CD14-positive monocyte (primary cell): ENCODE measurements around the gene TOPBP1. TPM values are rescaled to one million over a fixed set of nuclear protein-coding genes. Genes with fewer than 3 reads are reported as not detected.

Source experiments
- DNase-seq, 3 donors: peaks; one replicate each; pipeline ENCODE4 v3.0.0-alpha.2; 2011 to 2022
- H2AFZ ChIP-seq: 2 replicates; pipeline ENCODE4 v1.6.0; 2012; ENCODE audit warnings: mild to moderate bottlenecking, low read depth, low read length, inconsistent platforms; ENCODE audit not compliant: insufficient read depth, poor library complexity, severe bottlenecking
- H3K27ac ChIP-seq, 2 donors: 1 replicate in 1 of 2; 2 replicates in 1 of 2; pipeline ENCODE4 v1.5.1; 2012 to 2013; ENCODE audit warnings: low read length in 2 of 2, control low read depth in 1 of 2, inconsistent platforms in 1 of 2, low read depth in 1 of 2, mild to moderate bottlenecking in 1 of 2
- H3K27me3 ChIP-seq, 2 donors: one replicate each; pipeline versions ENCODE4 v1.6.0 to v1.6.1; 2011 to 2013; ENCODE audit warnings: low read length in 2 of 2; ENCODE audit not compliant: control insufficient read depth in 2 of 2, insufficient read depth in 2 of 2
- H3K36me3 ChIP-seq, 2 donors: replicated peaks in 1 of 2; 1 replicate in 1 of 2; 2 replicates in 1 of 2; pipeline versions ENCODE4 v1.5.1 to v1.6.1; 2012 to 2013; ENCODE audit warnings: low read length in 2 of 2, control low read depth in 1 of 2, inconsistent platforms in 1 of 2, mild to moderate bottlenecking in 1 of 2; ENCODE audit not compliant: insufficient read depth in 2 of 2, control insufficient read depth in 1 of 2
- H3K4me1 ChIP-seq, 2 donors: 1 replicate in 1 of 2; 2 replicates in 1 of 2; pipeline versions ENCODE4 v1.5.1 to v1.6.1; 2012 to 2013; ENCODE audit warnings: low read length in 2 of 2, control low read depth in 1 of 2, inconsistent platforms in 1 of 2, mild to moderate bottlenecking in 1 of 2, moderate library complexity in 1 of 2; ENCODE audit not compliant: insufficient read depth in 2 of 2, control insufficient read depth in 1 of 2
- H3K4me2 ChIP-seq: replicated peaks from 2 replicates; pipeline ENCODE3; 2012; ENCODE audit warnings: low read length, moderate library complexity, mild to moderate bottlenecking; ENCODE audit not compliant: poor library complexity, severe bottlenecking; ENCODE audit errors: extremely low read depth
- H3K4me3 ChIP-seq, 3 experiments: fragments of 200-600 bp in 1 of 3; sonication (generic) in 1 of 3; replicated peaks in 1 of 3; 1 replicate in 2 of 3; 2 replicates in 1 of 3; pipeline ENCODE4 v1.5.1; 2011 to 2013; ENCODE audit warnings: low read length in 3 of 3, mild to moderate bottlenecking in 3 of 3, control low read depth in 2 of 3, low read depth in 2 of 3, inconsistent platforms in 1 of 3, moderate library complexity in 1 of 3
- H3K79me2 ChIP-seq: 2 replicates; pipeline ENCODE4 v1.6.0; 2012; ENCODE audit warnings: mild to moderate bottlenecking, control low read depth, inconsistent platforms, low read length, moderate library complexity; ENCODE audit not compliant: insufficient read depth
- H3K9ac ChIP-seq: 2 replicates; pipeline ENCODE4 v1.6.0; 2017; ENCODE audit warnings: low read length, mild to moderate bottlenecking; ENCODE audit not compliant: insufficient read depth, poor library complexity, severe bottlenecking
- H3K9me3 ChIP-seq, 2 donors: replicated peaks in 1 of 2; 1 replicate in 1 of 2; 2 replicates in 1 of 2; pipeline versions ENCODE4 v1.5.1 to v1.6.1; 2012 to 2013; ENCODE audit warnings: low read length in 2 of 2, control low read depth in 1 of 2; ENCODE audit not compliant: control insufficient read depth in 1 of 2, insufficient read depth in 1 of 2
- H4K20me1 ChIP-seq: 2 replicates; pipeline ENCODE4 v1.6.0; 2012; ENCODE audit warnings: mild to moderate bottlenecking, low read length, control low read depth, moderate library complexity; ENCODE audit not compliant: insufficient read depth
- H3K27ac Mint-ChIP-seq, 7 donors: one replicate each; pipeline ENCODE4 v1.8.0; 2020; ENCODE audit warnings: mild to moderate bottlenecking in 7 of 7, mixed read lengths in 7 of 7, moderate library complexity in 6 of 7, inconsistent platforms in 2 of 7
- H3K27me3 Mint-ChIP-seq, 3 donors: one replicate each; pipeline ENCODE4 v1.8.0; 2021 to 2022; ENCODE audit warnings: low read depth in 3 of 3, mild to moderate bottlenecking in 3 of 3, mixed read lengths in 3 of 3, moderate library complexity in 3 of 3, inconsistent platforms in 1 of 3
- H3K36me3 Mint-ChIP-seq, 2 donors: one replicate each; pipeline ENCODE4 v1.8.0; 2020; ENCODE audit warnings: mixed read lengths in 2 of 2, inconsistent platforms in 1 of 2, mild to moderate bottlenecking in 1 of 2
- H3K4me1 Mint-ChIP-seq: one replicate; pipeline ENCODE4 v1.8.0; 2020; ENCODE audit warnings: mild to moderate bottlenecking, mixed read lengths
- H3K4me3 Mint-ChIP-seq, 2 donors: one replicate each; pipeline ENCODE4 v1.8.0; 2020; ENCODE audit warnings: mild to moderate bottlenecking in 2 of 2, mixed read lengths in 2 of 2, moderate library complexity in 1 of 2
- H3K9me3 Mint-ChIP-seq, 7 donors: one replicate each; pipeline ENCODE4 v1.8.0; 2020 to 2022; ENCODE audit warnings: mixed read lengths in 7 of 7, mild to moderate bottlenecking in 6 of 7, moderate library complexity in 6 of 7, inconsistent platforms in 2 of 7
- CTCF ChIP-seq: fragments of 200-600 bp; IDR thresholded peaks from one replicate; pipeline ENCODE4 v1.8.0; 2022; ENCODE audit warnings: antibody characterized with exemption, mild to moderate bottlenecking
- WGBS: methylation state at CpG from one replicate; pipeline ENCODE4 v1.1.5; 2013; ENCODE audit warnings: missing lambda C conversion rate; ENCODE audit not compliant: insufficient coverage; 5-methylcytosine and 5-hydroxymethylcytosine counted together
- intact Hi-C, 2 donors: fragments of 100-400 bp; cut with micrococcal nuclease; formaldehyde crosslinking; loops; one replicate each; pipeline versions ENCODE4 v1.15.0 to v1.15.1; 2023
- polyA plus RNA-seq, 3 donors: library from polyadenylated mRNA; depleted of rRNA in 1 of 3; unstranded in 2 of 3; stranded (reverse) in 1 of 3; fragments of 300-500 nt in 2 of 3; fragments of >200 nt in 1 of 3; fragmentation: Illumina TruSeq in 2 of 3; gene quantifications; 1 replicate in 2 of 3; 2 replicates in 1 of 3; pipeline ENCODE4 v1.2.3, GENCODE V29; 2012 to 2021

Gene TOPBP1
- polyA plus RNA-seq, 3 donors, result 4.9 to 24.3 (median 7.0) TPM

- no peak for DNase-seq
- Mint-ChIP-seq H3K27me3 (peaks cover 0 to 4% (median 0%) of the 10 kb centered on the region in 3 donors), H3K4me3 (no peak overlapping the region), H3K27ac (no peak overlapping the region), H3K9me3 (peaks cover 2 to 11% (median 4%) of the 10 kb centered on the region in 7 donors), H3K4me1 (no peaks in the 10 kb centered on the region), H3K36me3 (no peaks in the 10 kb centered on the region)
- Histone ChIP-seq H3K36me3 (no peaks in the 10 kb centered on the region), H3K27ac (no peak overlapping the region), H3K4me1 (no peaks in the 10 kb centered on the region), H3K79me2 (no peaks in the 10 kb centered on the region), H3K27me3 (peaks cover 0 to 3% of the 10 kb centered on the region in 2 donors), H2AFZ (no peak overlapping the region), H4K20me1 (no peaks in the 10 kb centered on the region), H3K4me3 (no peak overlapping the region), H3K4me2 (no peak overlapping the region), H3K9me3 (peaks cover 5 to 8% of the 10 kb centered on the region in 2 donors), H3K9ac (no peak overlapping the region)
- intact Hi-C loops, result no loop called here
- TF ChIP-seq CTCF, result no peak
- WGBS, result 95% methylated on average over 8 of the region's 8 CpGs
Measured at GRCh38 chr3:133693821-133694220, 32.1 kb upstream of the TOPBP1 start.

GRCh38 chr3:133692759-133693158 is 31.0 kb upstream of the TOPBP1 start:
- Mint-ChIP-seq H3K9me3 (peaks cover 0 to 5% (median 0%) of the 10 kb centered on the region in 7 donors), H3K27me3 (peaks cover 0 to 4% (median 0%) of the 10 kb centered on the region in 3 donors), H3K4me1 (no peaks in the 10 kb centered on the region), H3K36me3 (no peaks in the 10 kb centered on the region), H3K27ac (no peak overlapping the region), H3K4me3 (no peak overlapping the region)
- H3K27ac ChIP-seq, result no peak overlapping the region
- no peaks in the 10 kb centered on the region for H3K79me2 ChIP-seq
- no peak for TF ChIP-seq CTCF
- H4K20me1 ChIP-seq, result no peaks in the 10 kb centered on the region
- peaks cover 0 to 2% of the 10 kb centered on the region in 2 donors for H3K9me3 ChIP-seq
- DNase-seq, result no peak
- no peak overlapping the region for H2AFZ ChIP-seq
- intact Hi-C loops, result no loop called here
- H3K36me3 ChIP-seq, result no peaks in the 10 kb centered on the region
- no peak overlapping the region for H3K9ac ChIP-seq
- WGBS, result 100% methylated on average over 1 of the region's 4 CpGs
- H3K4me1 ChIP-seq, result no peaks in the 10 kb centered on the region
- H3K4me3 ChIP-seq, result no peak overlapping the region
- no peak overlapping the region for H3K4me2 ChIP-seq
- peaks cover 0 to 3% of the 10 kb centered on the region in 2 donors for H3K27me3 ChIP-seq
